OCI-LY3 (cell line): ENCODE data around the gene RPL10A.

Experiments used
- H2AFZ ChIP-seq: fragments of 200-600, 300-600 bp; shearing (Covaris generic); 2 replicates; pipeline ENCODE4 v1.6.0; 2014; ENCODE audit warnings: antibody characterized with exemption, low read depth, low read length
- H3K27ac ChIP-seq: fragments of 200-600, 300-600 bp; sonication (generic); 2 replicates; pipeline ENCODE4 v1.5.1; 2014; ENCODE audit warnings: mild to moderate bottlenecking, low read length, moderate library complexity, mixed read lengths
- H3K27me3 ChIP-seq: fragments of 200-600, 300-600 bp; sonication (generic); 2 replicates; pipeline ENCODE4 v1.6.1; 2014; ENCODE audit warnings: low read depth, low read length, mixed read lengths
- H3K36me3 ChIP-seq: fragments of 200-600, 300-600 bp; sonication (generic); replicated peaks from 2 replicates; pipeline ENCODE3; 2014; ENCODE audit warnings: low read depth, low read length, mixed read lengths
- H3K4me1 ChIP-seq: fragments of 300-600, 200-600 bp; sonication (generic); 2 replicates; pipeline ENCODE4 v1.6.1; 2014; ENCODE audit warnings: low read length, mixed read lengths
- H3K4me2 ChIP-seq: fragments of 200-600, 300-600 bp; sonication (generic); 2 replicates; pipeline ENCODE4 v1.6.1; 2014; ENCODE audit warnings: low read length, mixed read lengths
- H3K4me3 ChIP-seq: fragments of 300-600, 200-600 bp; sonication (generic); 2 replicates; pipeline ENCODE4 v1.5.1; 2014; ENCODE audit warnings: antibody characterized with exemption, mild to moderate bottlenecking, low read length, moderate library complexity
- H3K79me2 ChIP-seq: fragments of 300-600, 200-600 bp; shearing (Covaris generic); 2 replicates; pipeline ENCODE4 v1.6.1; 2014; ENCODE audit warnings: mild to moderate bottlenecking, low read length, mixed read lengths
- H3K9ac ChIP-seq: fragments of 300-600, 200-600 bp; shearing (Covaris generic); 2 replicates; pipeline ENCODE4 v1.6.0; 2014; ENCODE audit warnings: mild to moderate bottlenecking, low read length, moderate library complexity
- H3K9me3 ChIP-seq: fragments of 200-600, 300-600 bp; shearing (Covaris generic); 2 replicates; pipeline ENCODE4 v1.6.1; 2014; ENCODE audit warnings: low read length, mixed read lengths; ENCODE audit not compliant: insufficient read depth
- H4K20me1 ChIP-seq: fragments of 200-600, 300-600 bp; sonication (generic); 2 replicates; pipeline ENCODE4 v1.6.1; 2016; ENCODE audit warnings: low read length, mixed read lengths; ENCODE audit not compliant: insufficient read depth
- EZH2phosphoT487 ChIP-seq: fragments of 200-600 bp; shearing (Covaris generic); IDR thresholded peaks from 2 replicates; pipeline ENCODE4 v1.6.1; 2018; ENCODE audit warnings: antibody characterized with exemption, mixed run types, low read depth
- TF ChIP-seq, protein P1 (sequence below): fragments of 200-600, 300-600 bp; sonication (generic); IDR thresholded peaks from 2 replicates; pipeline ENCODE4 v1.5.1; 2014; ENCODE audit warnings: antibody characterized with exemption, low read length, low read depth

RPL10A gene

DNA sequence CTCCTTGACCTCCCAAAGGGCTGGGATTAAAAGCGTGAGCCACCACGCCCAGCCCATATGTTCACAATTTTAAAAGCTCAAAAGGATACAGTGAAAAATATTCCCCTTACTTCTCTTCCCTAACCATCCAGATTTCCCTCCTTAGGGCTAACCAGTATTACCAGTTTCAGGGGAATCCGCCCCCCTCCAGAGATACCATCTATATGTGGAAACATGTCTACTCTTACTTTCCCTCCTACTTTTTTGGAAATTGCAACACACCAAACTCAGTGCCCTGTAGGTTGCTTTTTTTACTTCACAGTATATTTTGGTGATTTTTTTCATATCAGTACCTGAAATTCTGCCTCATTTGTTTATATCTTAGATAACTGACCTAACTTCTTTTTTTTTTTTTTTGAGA, 6.9 kb upstream of the RPL10A start:
- Histone ChIP-seq H3K9me3 (no peaks in the 10 kb centered on the region), H3K4me2 (no peak overlapping the region), H3K9ac (no peak overlapping the region), H3K4me1 (no peaks in the 10 kb centered on the region), H4K20me1 (no peaks in the 10 kb centered on the region), H3K4me3 (no peak overlapping the region), H2AFZ (no peak overlapping the region), H3K27me3 (no peaks in the 10 kb centered on the region), H3K79me2 (no peaks in the 10 kb centered on the region), H3K27ac (no peak overlapping the region), H3K36me3 (no peaks in the 10 kb centered on the region)
- TF ChIP-seq, protein P1, sequence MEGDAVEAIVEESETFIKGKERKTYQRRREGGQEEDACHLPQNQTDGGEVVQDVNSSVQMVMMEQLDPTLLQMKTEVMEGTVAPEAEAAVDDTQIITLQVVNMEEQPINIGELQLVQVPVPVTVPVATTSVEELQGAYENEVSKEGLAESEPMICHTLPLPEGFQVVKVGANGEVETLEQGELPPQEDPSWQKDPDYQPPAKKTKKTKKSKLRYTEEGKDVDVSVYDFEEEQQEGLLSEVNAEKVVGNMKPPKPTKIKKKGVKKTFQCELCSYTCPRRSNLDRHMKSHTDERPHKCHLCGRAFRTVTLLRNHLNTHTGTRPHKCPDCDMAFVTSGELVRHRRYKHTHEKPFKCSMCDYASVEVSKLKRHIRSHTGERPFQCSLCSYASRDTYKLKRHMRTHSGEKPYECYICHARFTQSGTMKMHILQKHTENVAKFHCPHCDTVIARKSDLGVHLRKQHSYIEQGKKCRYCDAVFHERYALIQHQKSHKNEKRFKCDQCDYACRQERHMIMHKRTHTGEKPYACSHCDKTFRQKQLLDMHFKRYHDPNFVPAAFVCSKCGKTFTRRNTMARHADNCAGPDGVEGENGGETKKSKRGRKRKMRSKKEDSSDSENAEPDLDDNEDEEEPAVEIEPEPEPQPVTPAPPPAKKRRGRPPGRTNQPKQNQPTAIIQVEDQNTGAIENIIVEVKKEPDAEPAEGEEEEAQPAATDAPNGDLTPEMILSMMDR, result no peak
- no peak for TF ChIP-seq EZH2phosphoT487

DNA sequence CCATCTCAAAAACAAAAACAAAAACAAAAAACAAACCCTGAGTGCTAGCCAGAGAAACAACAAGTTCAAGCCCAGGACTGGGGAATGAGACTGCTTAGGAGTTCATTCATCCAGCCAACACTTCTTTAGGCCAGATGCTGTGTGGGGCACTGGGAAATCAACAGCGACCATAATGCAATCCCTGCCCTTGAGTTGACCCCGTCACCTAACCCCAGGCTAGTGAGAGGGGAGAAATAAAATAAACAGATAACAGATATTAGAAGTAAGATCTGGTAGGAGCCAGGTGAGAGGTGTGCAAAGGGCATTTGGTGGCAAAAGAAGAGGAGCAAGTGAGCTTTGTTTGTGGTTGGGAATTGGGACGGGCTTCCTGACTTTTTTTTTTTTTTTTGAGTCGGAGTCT, 4.9 kb upstream of the RPL10A start:
- no peak overlapping the region for H2AFZ ChIP-seq
- H3K27ac ChIP-seq, result no peak overlapping the region
- H3K9me3 ChIP-seq, result no peaks in the 10 kb centered on the region
- no peaks in the 10 kb centered on the region for H4K20me1 ChIP-seq
- H3K4me3 ChIP-seq, result no peak overlapping the region
- H3K27me3 ChIP-seq, result no peaks in the 10 kb centered on the region
- H3K9ac ChIP-seq, result no peak overlapping the region
- H3K4me1 ChIP-seq, result peaks cover 5% of the 10 kb centered on the region; the same call in 1 of the 2 replicates
- TF ChIP-seq EZH2phosphoT487, result no peak
- TF ChIP-seq, protein P1, result no peak
- no peaks in the 10 kb centered on the region for H3K36me3 ChIP-seq
- H3K4me2 ChIP-seq, result no peak overlapping the region
- H3K79me2 ChIP-seq, result peaks cover 1% of the 10 kb centered on the region

DNA sequence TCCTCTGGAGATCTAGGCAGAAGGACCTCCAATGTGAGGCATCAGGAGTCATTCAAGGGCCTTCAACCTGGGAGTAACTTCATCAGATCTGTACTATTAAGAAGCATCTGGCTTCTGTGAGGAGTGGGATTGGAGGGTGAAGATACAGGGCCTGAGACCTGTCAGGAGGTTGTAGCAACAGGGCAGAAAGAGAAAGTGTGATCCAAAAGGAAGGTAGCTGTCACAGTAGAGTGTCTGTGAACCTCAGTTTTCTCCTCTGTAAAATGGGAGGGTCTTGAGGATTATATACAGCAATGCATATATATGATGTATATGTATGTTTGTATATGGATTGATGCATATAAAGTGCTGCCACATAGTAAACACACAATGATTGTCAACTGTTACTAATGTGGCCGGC, 2.6 kb upstream of the RPL10A start:
- peaks cover 25% of the 10 kb centered on the region for H3K79me2 ChIP-seq
- TF ChIP-seq EZH2phosphoT487, result no peak
- TF ChIP-seq, protein P1, result no peak
- no peak overlapping the region for H3K9ac ChIP-seq
- H3K4me3 ChIP-seq, result no peak overlapping the region
- no peaks in the 10 kb centered on the region for H3K27me3 ChIP-seq
- no peak overlapping the region for H2AFZ ChIP-seq
- peaks cover 15% of the 10 kb centered on the region for H3K4me1 ChIP-seq
- H4K20me1 ChIP-seq, result peaks cover 18% of the 10 kb centered on the region
- peaks cover 23% of the 10 kb centered on the region for H3K36me3 ChIP-seq
- H3K27ac ChIP-seq, result no peak overlapping the region
- H3K4me2 ChIP-seq, result no peak overlapping the region
- no peaks in the 10 kb centered on the region for H3K9me3 ChIP-seq

DNA sequence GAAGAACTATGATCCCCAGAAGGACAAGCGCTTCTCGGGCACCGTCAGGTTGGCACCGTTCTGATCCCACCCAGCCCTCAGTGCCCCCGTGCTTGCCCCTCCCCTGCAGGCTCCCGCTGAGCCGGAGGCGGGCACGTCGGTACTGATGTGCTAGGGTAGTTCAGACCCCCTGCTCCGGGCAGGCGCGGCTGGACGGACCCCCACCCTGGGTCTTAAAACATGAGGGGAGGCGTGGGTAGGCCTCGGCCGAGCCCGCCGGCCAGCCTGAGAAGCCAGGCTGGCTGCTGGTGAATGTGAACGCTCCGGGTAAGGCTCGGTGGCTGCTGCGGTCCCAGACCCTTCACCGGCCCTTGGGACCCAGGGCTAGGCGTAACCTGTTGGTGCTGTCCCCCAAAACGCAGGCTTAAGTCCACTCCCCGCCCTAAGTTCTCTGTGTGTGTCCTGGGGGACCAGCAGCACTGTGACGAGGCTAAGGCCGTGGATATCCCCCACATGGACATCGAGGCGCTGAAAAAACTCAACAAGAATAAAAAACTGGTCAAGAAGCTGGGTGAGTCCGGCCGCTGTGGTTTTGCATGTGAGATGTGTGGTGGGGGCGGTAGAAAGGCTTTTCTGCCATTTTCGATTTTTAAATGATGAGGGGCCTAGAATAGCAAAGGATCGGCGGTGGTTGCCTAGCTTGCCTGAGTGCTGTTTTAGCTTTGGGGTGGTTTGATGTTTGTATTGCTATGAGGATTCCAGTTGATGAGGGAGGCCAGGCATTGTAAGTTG, 964 bp downstream of the RPL10A start:
- TF ChIP-seq, protein P1, result no peak
- no peak for TF ChIP-seq EZH2phosphoT487
- Histone ChIP-seq H3K27ac (peak overlapping the region; percentile 73), H3K9me3 (no peaks in the 10 kb centered on the region), H3K79me2 (peaks cover 39% of the 10 kb centered on the region), H3K4me3 (peak overlapping the region; percentile 95), H2AFZ (no peak overlapping the region), H3K36me3 (peaks cover 43% of the 10 kb centered on the region), H3K9ac (peak overlapping the region; percentile 92), H3K4me1 (peaks cover 27% of the 10 kb centered on the region), H4K20me1 (peaks cover 45% of the 10 kb centered on the region), H3K4me2 (peak overlapping the region; percentile 92), H3K27me3 (no peaks in the 10 kb centered on the region)
